Endometrium (tissue), 2 donors: ENCODE measurements around the gene PNKD.

ENCODE experiments used
- FAIRE-seq: peaks from 2 replicates; lab custom pipeline; 2012; peaks lifted over from hg19 to GRCh38; lab: Jason Lieb, UNC
- donor health status: control.
- donor health status: control.

The PNKD gene

GRCh38 chr2:218395826-218396687 lies 125.7 kb downstream of the PNKD start:
- peak; percentile 21 for FAIRE-seq
